Body of pancreas (tissue), 4 donors: ENCODE measurements around the gene P2RX5.

Source experiments
- CTCF ChIP-seq, 7 experiments: fragments of 450-650 bp in 4 of 7; fragments of 200-600 bp in 3 of 7; sonication (generic) in 3 of 7; IDR thresholded peaks; one replicate each; pipeline ENCODE4 v1.5.1; 2016 to 2019; ENCODE audit warnings: antibody characterized with exemption in 7 of 7
- POLR2A ChIP-seq, 3 donors: fragments of 450-650 bp; IDR thresholded peaks; one replicate each; pipeline ENCODE4 v1.6.1; 2016; ENCODE audit warnings: antibody characterized with exemption in 3 of 3, mild to moderate bottlenecking in 2 of 3

GRCh38 chr17:3723188-3723555 lies 27.2 kb upstream of the P2RX5 start:
- TF ChIP-seq POLR2A (IDR thresholded peaks at IDR 0.05) (no peak), CTCF (IDR thresholded peaks at IDR 0.05) (no peak)
